ENCODE measurements around the gene B3GNT5.

Gene B3GNT5

GRCh38 chr3:183293966-183294365, 40.9 kb downstream of the B3GNT5 start:
- Histone ChIP-seq H3K9me3 (ENCODE audit: control insufficient read depth, insufficient read depth, low read depth, low read length) (no peaks in the 10 kb centered on the region), H3K4me3 (ENCODE audit: low read depth, low read length) (no peak overlapping the region), H3K27ac (ENCODE audit: extremely low read depth, low read depth, low read length) (no peak overlapping the region), H3K36me3 (ENCODE audit: control insufficient read depth in 2 of 2, insufficient read depth in 1 of 2, low read length in 2 of 2) (peaks cover 0 to 7% of the 10 kb centered on the region in 2 experiments; a peak in 1 of 3 replicates), H3K4me1 (ENCODE audit: control insufficient read depth, insufficient read depth, low read length) (no peaks in the 10 kb centered on the region)
- ChIA-PET POLR2A (no interaction called here), CTCF (no interaction called here)
- no peak for TF ChIP-seq KLF8 (tag by site-specific recombination; IDR thresholded peaks at IDR 0.05)
- TF ChIP-seq ZSCAN30 (tag by site-specific recombination; IDR thresholded peaks at IDR 0.05): no peak
- TF ChIP-seq ZNF354C (tag by site-specific recombination; IDR thresholded peaks at IDR 0.05; ENCODE audit: borderline replicate concordance, low read depth): no peak
- TF ChIP-seq ZNF548 (tag by site-specific recombination; IDR thresholded peaks at IDR 0.05): no peak
- no peak for TF ChIP-seq ZNF530 (tag by site-specific recombination; IDR thresholded peaks at IDR 0.05; ENCODE audit: low read depth)
- TF ChIP-seq ZNF692 (tag by site-specific recombination; IDR thresholded peaks at IDR 0.05): no peak
- no peak for TF ChIP-seq ZNF768 (tag by site-specific recombination; IDR thresholded peaks at IDR 0.05)
- no peak for TF ChIP-seq ZNF76 (tag by site-specific recombination; IDR thresholded peaks at IDR 0.05; ENCODE audit: borderline replicate concordance, low read depth)
- TF ChIP-seq ZBTB11 (tag by site-specific recombination; conservative IDR thresholded peaks at IDR 0.05; ENCODE audit: low read depth): no peak
- TF ChIP-seq ZNF362 (tag by site-specific recombination; IDR thresholded peaks at IDR 0.05): no peak
- TF ChIP-seq ZNF324 (tag by site-specific recombination; IDR thresholded peaks at IDR 0.05): no peak
- TF ChIP-seq ZNF596 (tag by site-specific recombination; IDR thresholded peaks at IDR 0.05): no peak

GRCh38 chr3:183295211-183295610, 42.2 kb downstream of the B3GNT5 start:
- TF ChIP-seq SCRT2 (tag by site-specific recombination; IDR thresholded peaks at IDR 0.05) (peak; percentile 57; the same call in 1 of the 2 replicates), ZNF2 (tag by site-specific recombination; IDR thresholded peaks at IDR 0.05) (no peak), ZNF701 (tag by site-specific recombination; IDR thresholded peaks at IDR 0.05) (no peak), ZNF692 (tag by site-specific recombination; IDR thresholded peaks at IDR 0.05) (0 out of 2 replicates have a peak, but pooled peaks have one; percentile 40)
- POLR2A ChIA-PET: no interaction called here

More at GRCh38 chr3:183295211-183295610, 42.2 kb downstream of the B3GNT5 start:
- no peak overlapping the region for H3K27ac ChIP-seq (ENCODE audit: extremely low read depth, low read depth, low read length)
- no peaks in the 10 kb centered on the region for H3K9me3 ChIP-seq (ENCODE audit: control insufficient read depth, insufficient read depth, low read depth, low read length)
- no peaks in the 10 kb centered on the region for H3K4me1 ChIP-seq (ENCODE audit: control insufficient read depth, insufficient read depth, low read length)
- CTCF ChIA-PET: no interaction called here
- H3K4me3 ChIP-seq (ENCODE audit: low read depth, low read length): no peak overlapping the region
- peaks cover 0 to 7% of the 10 kb centered on the region in 2 experiments; a peak in 1 of 3 replicates for H3K36me3 ChIP-seq (ENCODE audit: control insufficient read depth in 2 of 2, insufficient read depth in 1 of 2, low read length in 2 of 2)

Data from HEK293 (cell line).